ENCODE data around the gene MEGF11. TPM values are rescaled to one million over a fixed set of nuclear protein-coding genes. Genes with fewer than 3 reads are reported as not detected.
"Not testable (repeated sequence)": the region's sequence is repeated elsewhere in the genome, so short reads cannot be mapped to it uniquely, and the experiment has no call there.

Gene MEGF11
- total RNA-seq, 1 experiment from 2014 or later: 0.37 TPM

DNA sequence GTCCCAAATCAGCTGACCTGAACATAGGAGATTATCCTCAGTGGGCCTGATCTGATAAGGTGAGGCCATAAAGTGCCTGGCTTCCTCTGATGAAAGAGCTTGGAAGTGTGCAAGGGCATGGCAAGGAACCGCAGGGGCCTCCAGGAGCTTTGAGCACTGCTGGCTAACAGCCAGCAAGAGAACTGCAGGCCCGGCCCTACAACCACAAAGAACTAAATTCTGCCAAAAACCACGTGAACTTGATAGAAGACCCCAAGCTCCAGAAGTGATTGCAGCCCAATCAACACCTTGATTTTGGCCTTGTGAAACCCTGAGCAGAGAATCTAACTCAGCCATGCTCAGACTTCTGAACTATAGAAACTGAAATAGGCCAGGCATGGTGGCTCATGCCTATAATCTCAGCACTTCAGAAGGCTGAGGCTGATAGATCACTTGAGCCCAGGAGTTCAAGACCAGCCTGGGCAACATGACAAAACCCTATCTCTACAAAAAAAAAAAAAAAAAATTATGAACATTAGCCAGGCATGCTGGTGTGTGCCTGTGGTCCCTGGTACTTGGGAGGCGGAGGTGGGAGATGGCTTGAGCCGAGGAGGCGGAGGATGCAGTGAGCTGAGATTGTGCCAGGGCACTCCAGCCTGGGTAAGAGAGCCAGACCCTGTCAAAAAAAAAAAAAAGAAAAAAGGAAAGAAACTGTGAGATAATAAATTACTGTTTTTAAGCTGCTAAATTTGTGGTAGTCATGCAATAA, 32.2 kb upstream of the MEGF11 start:
- in situ Hi-C loops (cut with HindIII; ENCODE audit: low pct_unique_long_range_greater_than_20kb, low sequenced_read_pairs): no loop called here
- no peak for DNase-seq (ENCODE audit: low read depth, low spot score)

DNA sequence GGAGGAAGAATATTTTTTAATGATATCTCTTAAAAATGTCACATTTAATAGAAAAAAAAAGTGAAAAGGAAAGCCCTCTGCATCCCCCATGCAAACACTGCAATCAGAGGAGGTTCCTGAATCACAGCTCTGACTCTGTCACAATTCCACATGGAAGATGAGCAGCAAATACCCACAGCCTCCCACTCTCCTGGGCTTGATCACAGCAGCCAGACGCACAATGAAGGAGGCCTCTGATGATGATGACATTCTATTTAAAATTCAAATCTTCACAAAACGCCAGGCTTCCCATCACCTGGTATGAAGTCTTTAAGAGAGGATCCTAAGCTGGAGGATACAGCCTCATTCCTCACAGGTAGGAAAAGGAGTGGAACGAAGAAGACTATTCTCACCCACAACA, 30.7 kb upstream of the MEGF11 start:
- DNase-seq (ENCODE audit: low read depth, low spot score): no peak
- in situ Hi-C loops (cut with HindIII; ENCODE audit: low pct_unique_long_range_greater_than_20kb, low sequenced_read_pairs): no loop called here

DNA sequence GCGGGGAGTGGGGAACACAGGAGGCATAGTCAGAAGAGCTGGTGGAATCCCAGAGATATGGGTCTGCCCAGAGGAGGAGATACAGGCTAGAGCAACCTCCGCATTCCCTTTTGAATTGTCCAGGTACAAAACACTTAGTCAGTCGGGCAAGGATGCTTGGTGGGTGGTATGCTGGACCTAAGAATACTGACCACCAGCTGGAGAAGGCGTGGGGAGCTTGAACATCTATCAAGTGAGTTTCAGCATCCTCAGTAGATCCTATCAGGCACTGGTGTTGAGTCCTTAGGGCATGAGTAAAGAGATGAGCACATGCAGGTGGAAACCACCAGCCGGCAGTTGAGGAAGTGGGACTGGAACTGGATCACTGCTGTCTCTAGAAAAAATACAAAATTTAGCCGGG, 25.1 kb upstream of the MEGF11 start:
- DNase-seq (ENCODE audit: low read depth, low spot score): no peak
- in situ Hi-C loops (cut with HindIII; ENCODE audit: low pct_unique_long_range_greater_than_20kb, low sequenced_read_pairs): no loop called here

DNA sequence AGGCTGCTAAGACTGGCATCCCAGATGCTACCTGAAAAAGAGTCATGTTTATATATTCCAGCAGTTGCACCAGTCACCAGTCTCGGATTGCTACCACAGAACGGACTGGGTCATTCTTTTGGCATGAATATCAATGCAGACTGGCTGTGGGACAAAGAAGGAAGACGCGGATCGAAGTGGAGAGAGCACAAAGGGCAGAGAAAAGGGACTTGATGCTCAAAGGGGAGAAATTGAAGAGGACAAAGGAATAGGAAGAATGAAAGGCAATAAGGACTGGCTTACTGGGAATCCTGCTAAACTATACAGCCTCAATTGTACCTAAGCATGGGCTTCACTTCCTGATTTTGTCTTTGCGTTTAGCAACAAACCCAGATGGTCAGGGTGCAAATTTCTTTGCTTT, 24.5 kb upstream of the MEGF11 start:
- in situ Hi-C loops (cut with HindIII; ENCODE audit: low pct_unique_long_range_greater_than_20kb, low sequenced_read_pairs): no loop called here
- DNase-seq (ENCODE audit: low read depth, low spot score): no peak

DNA sequence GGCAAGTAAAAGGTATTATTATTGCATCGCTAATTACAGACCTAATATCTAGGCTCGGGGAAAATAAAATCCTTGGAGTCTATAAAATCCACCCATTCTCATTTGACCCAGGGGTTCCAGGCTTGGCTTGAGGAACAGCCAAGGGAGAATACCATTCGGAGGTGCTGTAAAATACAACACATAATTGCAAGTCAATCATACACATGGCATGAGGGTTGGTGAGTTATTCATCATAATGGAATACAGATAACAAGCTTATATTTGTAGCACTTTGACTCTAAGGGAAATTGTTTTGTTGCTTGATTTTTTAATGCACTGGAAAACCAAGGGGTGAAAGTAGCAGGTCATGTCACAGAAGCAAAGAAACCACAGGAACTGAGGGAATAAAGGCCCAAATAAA, 23.0 kb upstream of the MEGF11 start:
- DNase-seq (ENCODE audit: low read depth, low spot score): no peak
- in situ Hi-C loops (cut with HindIII; ENCODE audit: low pct_unique_long_range_greater_than_20kb, low sequenced_read_pairs): no loop called here

DNA sequence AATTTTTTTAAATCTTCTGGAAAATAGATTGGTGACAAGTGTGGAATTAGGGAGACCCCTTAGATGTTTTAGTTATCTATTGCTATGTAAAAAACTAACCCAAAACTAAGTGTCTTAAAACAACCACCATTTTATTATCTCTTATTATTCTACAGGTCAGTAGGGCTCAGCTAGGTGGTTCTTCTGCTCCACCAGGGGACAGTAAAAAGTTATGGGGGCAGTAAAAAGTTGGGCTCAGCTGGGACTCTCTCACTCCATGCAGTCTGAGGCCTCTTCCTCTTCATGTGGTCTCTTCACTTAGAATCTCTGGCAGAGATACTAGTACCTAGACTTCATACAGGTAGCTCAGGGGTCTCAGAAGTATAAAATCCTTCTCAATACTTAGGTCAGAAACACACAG, 21.8 kb upstream of the MEGF11 start:
- in situ Hi-C loops (cut with HindIII; ENCODE audit: low pct_unique_long_range_greater_than_20kb, low sequenced_read_pairs): no loop called here
- no peak for DNase-seq (ENCODE audit: low read depth, low spot score)

DNA sequence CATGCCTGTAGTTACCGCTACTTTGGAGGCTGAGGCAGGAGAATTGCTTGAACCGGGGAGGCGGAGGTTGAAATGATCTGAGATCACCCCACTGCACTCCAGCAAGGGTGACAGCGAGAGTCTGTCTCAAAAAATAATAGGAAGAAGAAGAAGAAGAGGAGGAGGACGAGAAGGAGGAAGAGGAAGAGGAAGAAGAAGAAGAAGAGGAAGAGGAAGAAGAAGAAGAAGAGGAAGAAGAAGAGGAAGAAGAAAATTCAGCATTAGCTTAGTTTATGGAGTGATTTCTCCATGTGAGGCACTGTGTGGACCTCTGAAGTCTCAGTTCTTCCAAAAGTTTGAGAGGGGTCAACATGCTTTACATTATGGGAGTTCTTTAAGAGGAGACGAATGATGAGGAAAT, 17.4 kb upstream of the MEGF11 start:
- DNase-seq (ENCODE audit: low read depth, low spot score): no peak
- in situ Hi-C loops (cut with HindIII; ENCODE audit: low pct_unique_long_range_greater_than_20kb, low sequenced_read_pairs): no loop called here

DNA sequence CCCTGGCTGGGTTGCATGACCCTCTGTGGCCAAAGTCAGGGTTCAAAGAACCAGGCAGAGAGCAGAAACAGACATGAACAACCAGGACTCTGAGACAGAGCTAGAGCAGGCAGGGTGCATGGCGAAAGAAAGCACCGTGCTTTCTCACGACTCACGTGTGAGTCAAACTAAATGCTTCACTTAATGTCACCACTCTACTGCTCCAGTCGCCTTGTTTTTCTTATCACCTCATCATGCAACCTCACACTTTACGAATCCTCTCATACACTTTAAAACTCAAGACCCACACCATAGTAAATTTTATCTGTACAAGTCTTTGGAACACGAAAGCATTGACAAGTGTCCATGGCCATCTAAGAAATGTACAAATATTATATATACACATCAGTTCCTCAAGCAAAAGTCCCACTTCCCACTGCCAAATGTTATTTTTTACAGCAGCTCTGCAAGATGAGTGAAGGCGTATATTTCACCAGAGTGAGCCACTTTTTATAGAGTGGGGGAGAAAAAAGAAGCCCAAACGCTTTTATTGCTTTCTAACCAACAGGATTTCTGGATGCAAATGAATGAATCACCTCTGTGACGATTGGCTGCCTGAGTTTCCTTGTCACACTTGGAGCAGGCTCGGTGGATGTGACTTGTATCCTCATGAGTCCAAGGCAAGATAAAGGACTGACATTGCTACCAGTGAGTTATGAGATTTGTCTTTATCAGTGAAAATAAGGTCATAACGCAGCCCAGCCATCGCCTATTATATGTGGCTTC, 16.0 kb upstream of the MEGF11 start:
- DNase-seq (ENCODE audit: low read depth, low spot score): no peak
- in situ Hi-C loops (cut with HindIII; ENCODE audit: low pct_unique_long_range_greater_than_20kb, low sequenced_read_pairs): no loop called here

DNA sequence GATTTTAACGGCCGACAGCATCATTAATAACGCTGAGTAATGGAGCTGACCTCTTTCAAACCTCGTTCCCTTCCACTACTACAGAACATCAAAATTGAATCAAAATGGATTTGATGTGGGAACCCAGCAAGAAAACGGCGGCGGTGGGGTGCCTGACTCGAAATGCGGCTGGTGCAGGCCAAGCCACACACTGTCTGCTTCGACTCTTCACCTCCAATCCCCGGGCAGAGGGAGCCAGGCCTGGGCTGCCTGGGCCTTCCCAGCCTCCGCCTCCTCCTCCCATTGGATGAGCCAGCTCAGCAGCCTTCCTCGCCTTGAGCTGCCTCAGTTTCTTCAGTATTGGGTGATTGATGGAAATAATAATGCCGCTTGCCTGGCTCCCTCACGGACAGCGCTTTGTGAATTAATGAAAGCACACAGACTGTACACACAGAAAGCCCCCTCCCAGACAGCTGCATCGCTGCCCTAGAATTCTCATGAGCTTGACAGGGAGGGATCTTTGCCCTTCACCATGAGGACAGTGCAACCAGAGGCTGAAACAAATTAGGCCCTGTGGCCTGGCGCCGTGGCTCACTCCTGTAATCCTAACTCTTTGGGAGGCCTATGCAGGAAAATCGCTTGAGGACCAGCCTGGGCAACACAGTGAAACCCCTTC, 11.4 kb upstream of the MEGF11 start:
- in situ Hi-C loops (cut with HindIII; ENCODE audit: low pct_unique_long_range_greater_than_20kb, low sequenced_read_pairs): no loop called here

DNA sequence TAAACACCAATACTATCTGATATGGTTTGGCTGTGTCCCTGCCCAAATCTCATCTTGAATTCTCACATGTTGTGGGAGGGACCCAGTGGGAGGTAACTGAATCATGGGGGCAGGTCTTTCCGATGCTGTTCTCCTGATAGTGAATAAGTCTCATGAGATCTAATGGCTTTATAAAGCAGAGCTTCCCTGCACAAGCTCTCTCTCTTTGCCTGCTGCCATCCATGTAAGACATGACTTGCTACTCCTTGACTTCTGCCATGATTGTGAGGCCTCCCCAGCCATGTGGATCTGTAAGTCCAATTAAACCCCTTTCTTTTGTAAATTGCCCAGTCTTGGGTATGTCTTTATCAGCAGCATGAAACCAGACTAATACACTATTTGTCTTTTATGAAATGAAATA, 9.3 kb upstream of the MEGF11 start:
- in situ Hi-C loops (cut with HindIII; ENCODE audit: low pct_unique_long_range_greater_than_20kb, low sequenced_read_pairs); DNase-seq (ENCODE audit: low read depth, low spot score): not testable (repeated sequence)

More for the DNA sequence above, 11.4 kb upstream of the MEGF11 start:
- no peak for DNase-seq (ENCODE audit: low read depth, low spot score)

DNA sequence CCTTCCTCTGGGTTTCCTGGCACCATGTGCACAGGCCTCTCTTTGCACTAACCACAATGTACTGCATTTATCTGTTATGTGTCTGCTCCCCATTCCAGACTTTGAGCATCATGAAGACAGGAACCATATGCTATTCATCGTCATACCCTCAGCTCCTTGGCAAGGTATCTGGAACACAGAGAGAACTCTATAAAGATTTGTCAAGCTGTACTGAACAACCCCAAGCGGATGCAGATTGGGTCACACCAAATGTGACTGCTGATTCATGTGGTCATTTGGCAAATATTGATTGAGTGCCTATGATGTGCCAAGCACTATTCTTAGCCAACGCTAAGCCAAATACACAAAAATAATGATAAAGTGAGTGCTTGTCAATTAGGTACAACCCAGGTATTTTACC, 7.5 kb upstream of the MEGF11 start:
- DNase-seq (ENCODE audit: low read depth, low spot score): no peak
- in situ Hi-C loops (cut with HindIII; ENCODE audit: low pct_unique_long_range_greater_than_20kb, low sequenced_read_pairs): no loop called here

DNA sequence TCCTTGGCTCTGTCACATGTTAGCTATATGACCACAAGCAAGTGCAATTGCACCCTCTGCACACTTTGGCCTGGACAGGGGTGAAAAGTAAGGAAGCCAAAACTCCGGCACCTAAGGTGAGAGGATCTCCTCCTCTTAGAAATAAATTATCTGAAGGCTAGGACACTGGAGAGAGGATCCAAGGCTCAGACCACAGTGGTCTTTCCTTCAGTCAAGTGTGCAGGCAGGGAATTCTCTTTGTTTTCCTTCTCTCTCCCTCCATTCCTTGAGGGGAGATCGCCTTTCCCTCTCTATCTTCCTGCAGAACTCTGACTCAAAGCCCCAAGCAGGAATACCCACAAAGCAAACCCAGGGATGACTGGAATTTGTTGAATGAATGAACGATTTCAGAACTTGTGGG, 3.1 kb upstream of the MEGF11 start:
- in situ Hi-C loops (cut with HindIII; ENCODE audit: low pct_unique_long_range_greater_than_20kb, low sequenced_read_pairs): no loop called here
- no peak for DNase-seq (ENCODE audit: low read depth, low spot score)

DNA sequence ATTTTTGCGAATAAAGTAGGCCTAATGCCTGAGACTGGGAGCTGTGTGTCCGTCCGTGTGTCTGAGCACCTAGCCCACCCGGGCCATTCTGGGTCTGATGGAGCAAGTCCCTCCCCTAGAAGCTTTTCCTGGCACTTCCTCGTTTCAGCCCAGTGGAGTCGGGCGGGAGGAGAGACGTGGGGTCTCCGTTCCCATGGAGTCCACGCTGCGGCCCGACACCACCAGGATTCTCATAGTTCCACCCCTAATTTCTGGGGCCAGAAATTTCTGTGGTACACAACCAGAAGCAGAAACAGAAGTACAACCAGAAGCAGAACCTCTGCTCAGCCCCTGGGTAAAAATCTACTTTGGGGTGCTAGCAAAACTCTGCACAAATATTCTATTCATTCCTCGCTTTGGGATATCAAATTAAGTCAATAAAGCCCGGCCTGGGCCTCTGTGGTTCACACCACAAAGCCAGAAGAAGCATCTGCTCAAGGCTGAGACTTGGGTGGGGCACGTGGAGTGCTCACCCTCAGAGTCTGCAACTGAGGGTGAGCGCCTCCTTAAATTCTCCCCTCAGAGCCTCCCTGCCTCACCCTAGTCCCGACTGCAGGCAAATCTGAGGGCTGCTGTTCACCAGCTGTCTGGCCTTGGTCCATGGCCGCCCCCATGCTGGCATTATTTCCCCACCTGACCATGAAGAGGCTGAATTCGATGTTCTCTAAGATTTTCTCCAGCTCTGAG, 1.6 kb upstream of the MEGF11 start:
- in situ Hi-C loops (cut with HindIII; ENCODE audit: low pct_unique_long_range_greater_than_20kb, low sequenced_read_pairs): no loop called here
- no peak for DNase-seq (ENCODE audit: low read depth, low spot score)

DNA sequence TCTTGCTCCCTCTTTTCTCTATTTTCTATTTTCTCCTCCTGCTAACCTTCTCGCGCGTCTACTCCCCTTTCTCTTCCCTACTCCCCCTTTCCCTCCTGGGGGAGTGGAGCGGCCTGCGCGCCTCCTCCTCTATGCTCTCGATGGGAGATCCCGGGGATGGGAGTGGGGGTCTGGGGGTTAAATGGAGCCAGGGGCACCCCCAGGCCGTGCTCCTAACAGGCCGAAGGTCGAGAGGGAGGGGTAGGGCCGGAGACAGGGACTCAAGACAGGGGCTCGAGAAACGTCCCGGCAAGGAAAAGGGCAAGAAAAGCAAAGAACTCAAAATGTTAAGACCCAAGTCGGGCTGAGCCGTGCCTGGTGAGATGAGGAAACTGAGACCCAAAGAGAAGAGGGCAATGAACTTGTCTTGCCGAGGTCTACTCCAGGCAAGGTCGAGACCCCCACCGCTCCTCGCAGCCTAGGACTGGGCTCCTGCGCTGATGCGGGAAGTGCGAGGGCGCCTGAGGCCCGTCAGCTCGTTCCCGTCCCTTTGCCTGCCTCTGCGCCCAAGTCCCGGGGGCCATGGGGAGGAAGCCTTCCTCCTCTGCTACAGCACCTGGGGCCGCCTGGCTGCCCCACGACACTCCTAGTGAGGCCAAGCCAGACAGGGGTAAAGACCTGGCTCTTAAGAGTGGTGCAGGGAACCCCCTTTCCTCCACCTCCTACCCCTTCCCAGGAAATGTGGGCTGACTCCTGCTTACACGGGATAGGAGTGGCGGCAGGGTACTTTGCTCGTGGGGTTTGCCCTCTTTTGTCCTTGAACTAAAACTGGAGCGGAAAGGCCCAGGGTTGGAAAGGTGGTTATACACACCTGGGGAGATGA, 770 bp upstream of the MEGF11 start:
- no peak for DNase-seq (ENCODE audit: low read depth, low spot score)
- in situ Hi-C loops (cut with HindIII; ENCODE audit: low pct_unique_long_range_greater_than_20kb, low sequenced_read_pairs): no loop called here

DNA sequence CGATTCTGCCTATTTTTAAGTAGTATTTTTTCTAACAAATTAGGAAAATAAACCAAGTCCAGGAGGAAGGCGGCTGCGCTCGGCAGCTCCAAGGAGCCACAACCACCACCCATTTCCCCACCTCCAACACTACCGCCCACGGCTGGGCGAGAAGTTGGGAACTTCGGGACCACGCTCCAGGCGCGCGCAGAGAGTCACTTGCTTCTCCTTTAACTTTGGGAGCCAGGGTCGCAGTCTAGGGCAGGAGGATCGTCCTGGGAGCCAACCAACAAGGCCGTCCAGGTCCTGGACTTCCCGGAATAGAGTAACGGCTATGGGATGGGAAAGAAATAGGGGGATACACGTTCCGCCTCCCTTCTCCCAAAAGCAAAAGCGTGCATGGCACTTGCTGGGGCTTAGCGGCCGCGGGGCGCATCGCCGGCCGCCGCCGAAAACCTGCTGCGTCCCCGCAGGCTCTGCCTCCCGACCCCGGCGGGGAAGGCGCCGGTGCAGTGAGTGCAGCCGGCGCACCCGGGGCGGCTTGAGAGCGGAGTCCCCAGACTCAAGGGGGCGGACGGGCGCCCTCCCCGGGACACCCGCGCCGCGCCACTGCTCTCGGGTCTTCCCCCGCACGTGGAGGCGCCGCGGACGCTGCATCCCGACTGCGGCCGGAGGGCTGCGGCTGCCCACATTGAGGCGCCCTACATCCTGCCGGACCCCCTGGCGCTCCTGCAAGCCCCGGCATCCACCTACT, 699 bp downstream of the MEGF11 start:
- in situ Hi-C loops (cut with HindIII; ENCODE audit: low pct_unique_long_range_greater_than_20kb, low sequenced_read_pairs): no loop called here
- peak; percentile 15 for DNase-seq (ENCODE audit: low read depth, low spot score)

DNA sequence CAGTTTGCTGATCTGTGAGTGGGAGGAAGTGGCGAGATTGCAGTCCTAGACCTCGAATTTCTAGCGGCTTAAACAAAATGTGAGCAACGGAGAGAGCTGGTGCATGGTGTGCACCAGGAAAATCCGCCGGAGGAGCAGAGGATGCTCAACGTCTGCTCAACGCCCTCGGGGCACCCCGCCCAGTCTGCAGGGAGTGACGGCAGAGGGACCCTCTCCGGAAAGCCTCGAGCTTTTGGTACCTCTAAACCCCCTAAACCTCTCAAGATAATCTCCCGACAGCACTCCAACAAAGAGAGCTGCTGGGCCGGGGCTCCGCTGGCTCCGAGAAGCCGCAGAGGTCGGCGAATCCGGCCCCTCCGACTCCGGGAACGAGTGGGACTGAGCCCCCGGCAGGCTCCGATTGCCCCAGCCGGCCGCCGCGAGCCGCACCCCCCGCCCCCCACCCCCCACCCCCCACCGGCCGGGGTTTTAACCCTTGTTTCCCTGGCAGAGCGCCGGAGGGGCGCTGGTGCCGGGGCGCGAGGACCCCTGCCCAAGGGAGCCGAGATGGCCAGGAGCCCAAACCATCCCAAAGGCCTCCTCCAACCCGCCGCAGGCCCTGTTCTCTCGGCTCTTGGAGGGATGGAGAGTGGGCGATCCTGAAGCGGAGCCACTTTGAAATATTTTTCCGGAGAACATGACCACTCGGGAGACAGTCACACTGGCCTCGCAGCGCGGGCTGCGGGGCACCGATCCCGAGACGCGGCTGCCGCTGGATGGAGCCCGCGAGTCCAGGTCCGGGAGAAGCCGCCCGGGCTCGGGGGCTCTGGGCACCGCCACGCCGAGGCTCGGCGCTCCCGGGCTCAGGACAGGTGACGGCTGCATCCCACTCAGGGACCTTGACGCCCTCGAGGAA, 1.5 kb downstream of the MEGF11 start:
- peak; percentile 57 for DNase-seq (ENCODE audit: low read depth, low spot score)
- in situ Hi-C loops (cut with HindIII; ENCODE audit: low pct_unique_long_range_greater_than_20kb, low sequenced_read_pairs): no loop called here

Data from SK-MEL-5 (cell line).